Stimulated activated CD4-positive, alpha-beta T cell treated with anti-CD3 and anti-CD28 coated beads, Interleukin-15, amount 100 ng/mL, for 48 hours (primary cell): ENCODE measurements around the gene DUSP23.

Experiments used
- DNase-seq, 2 donors: peaks; one replicate each; pipeline ENCODE4 v3.0.0-alpha.2; 2020; ENCODE audit warnings: low read depth in 2 of 2

Gene DUSP23

DNA sequence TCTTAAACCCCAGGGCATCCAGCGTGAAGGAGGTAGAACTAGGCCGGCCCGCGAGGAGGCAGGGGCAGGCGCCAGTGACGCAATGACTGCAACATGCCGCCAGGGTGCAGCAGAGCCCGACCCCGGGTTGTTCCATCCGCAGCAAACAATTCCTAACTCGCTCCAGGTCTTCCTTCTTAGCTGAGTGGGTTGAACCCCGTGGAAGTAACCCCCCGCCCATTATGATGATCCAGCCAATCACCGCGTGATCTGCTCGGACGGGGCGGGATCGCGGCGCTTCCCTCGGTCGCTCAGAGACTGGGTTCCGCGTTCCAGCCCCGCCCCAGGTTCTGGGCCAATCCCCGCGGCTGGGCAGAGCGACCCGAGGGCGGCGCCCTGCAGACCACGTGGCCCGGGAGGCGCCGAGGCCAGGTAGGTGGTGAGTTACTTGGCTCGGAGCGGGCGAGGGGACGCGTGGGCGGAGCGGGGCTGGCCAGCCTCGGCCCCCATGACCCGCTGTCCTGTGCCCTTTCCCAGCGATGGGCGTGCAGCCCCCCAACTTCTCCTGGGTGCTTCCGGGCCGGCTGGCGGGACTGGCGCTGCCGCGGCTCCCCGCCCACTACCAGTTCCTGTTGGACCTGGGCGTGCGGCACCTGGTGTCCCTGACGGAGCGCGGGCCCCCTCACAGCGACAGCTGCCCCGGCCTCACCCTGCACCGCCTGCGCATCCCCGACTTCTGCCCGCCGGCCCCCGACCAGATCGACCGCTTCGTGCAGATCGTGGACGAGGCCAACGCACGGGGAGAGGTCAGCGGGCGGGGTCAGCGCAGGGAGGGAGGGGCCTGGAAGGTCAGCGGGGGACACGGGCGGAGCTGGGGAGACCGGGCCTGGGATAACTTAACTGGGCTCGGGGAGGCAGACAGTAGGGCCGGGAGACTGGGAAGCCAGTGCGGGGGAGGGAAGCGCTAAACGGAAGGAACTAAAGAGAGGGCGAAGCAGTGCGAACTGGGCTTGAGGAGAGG is at the start of gene DUSP23:
Gene DUSP23 (plus strand): TSS at position 380 of the 1,000 bp plus-strand sequence. CDS start 139 bp downstream, at position 519.
- peak; percentile 91 to 93 for DNase-seq

DNA sequence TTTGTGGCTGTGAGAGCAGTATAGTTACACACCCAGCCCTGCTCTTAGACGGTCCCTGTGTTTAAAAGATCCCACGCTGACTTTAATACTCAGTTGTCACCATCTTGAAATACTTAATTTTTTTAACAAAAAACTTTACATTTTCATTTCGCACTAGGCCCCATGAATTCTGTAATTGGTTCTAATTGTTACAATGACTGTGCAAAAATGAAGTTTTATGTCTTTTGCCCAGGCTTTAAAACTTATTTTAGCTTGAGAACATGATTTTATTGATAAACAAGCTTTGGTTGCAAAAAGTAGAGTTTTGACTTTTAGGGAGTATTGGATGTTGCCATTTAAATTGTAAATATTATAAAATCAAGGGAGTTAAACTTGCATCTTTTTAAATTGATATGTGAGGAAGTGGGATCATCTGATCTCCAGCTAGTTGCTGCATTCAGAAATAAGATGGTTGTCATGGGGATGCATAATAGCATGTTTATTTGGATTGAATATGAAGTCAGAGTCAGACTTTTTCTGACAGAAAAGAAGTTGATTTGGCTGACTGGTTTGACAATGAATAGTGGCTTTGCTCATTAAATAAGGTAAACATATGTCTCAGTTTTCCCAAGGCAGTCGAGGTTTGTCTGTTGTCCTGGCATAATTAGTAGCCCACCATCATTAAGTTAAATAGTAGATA is 43.4 kb upstream of the DUSP23 start:
- no peak for DNase-seq

DNA sequence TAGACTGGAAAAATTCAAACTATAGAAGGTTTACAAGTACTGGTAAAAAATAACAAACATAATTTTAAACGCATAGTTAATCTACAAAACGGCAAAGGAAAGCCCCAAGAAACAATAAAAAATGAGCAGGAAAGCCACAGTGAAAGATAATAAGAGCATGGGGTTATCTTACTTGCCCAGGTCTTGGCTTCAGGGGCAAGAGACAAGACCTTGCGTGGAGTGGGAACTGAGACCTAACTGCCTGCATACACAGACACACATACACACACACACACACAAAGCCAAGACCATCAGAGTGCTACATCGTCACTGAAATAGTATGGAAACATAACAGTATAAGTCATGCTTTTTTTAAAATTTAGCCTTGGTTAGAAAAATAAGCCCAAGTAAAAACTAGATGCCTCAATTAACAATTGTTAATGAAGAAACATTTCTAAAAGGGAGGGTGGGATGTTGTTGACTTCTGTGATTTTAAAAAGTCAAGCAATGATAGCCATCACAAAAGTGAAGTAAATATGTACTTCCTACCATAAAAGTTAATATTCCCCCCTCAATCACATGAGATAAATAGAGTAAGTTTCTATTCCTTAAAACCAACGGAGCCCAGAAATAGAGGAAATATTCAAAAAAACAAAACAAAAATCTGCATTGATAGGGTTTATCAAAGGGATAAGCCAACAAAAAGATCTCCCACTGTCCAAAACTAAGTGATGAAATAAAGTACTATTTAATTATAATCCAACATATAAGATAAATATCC is 36.9 kb upstream of the DUSP23 start:
- no peak for DNase-seq

DNA sequence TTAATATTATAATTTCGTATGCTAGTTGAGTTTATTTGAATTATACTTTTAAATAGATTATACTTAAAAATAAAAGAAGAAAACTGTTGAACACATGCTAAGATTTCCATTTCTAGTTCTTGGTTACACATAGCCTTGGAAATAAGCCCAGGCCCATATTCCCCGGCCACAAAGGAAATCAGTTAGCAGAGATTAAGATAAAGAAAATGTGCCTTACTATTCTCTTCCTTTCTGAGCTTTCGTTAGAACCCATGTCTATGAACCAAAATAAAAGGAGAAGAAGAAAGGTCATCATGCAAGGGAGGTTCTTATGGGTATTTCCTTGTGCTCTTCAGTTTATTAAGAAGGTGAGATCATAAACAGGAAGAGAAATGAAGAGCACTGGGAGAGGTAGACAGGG is 34.1 kb upstream of the DUSP23 start:
- DNase-seq: no peak

DNA sequence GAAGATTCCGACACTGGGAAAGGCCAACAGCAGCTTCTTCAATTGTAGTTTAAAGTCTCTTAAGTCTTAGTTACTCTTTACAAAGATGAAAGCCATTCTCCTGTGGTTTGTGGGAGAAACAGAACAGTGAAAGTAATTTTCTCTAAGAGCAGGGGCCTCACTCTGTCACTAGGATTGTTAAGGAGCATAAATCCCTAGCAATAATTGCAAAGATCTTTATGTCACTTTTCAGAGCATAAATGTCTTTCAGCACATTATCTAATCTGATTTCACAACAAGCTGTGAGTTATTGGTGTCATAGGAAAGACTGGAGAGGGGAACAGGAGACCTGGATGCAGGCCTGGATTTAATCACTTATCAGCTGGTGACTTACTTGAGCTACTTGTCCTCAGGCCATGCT is 32.4 kb upstream of the DUSP23 start:
- no peak for DNase-seq

DNA sequence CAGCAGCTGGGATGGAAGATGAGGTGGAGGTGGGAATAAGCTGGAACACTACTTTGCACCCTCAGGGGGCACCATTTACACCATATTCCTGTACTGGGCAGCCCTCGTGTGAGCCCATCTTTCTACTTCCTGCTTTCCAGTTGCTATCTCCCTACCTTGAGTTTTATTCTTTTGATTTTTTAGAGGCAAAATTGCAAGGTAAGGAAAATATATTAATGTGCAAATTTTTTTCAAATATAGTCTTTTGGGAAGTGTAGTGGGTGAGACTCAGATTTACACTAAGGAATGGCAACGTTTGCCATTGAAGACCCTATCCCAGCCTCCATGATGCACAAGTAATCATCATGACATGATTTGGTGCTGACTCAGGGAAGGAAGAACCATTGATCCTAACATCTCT is 31.1 kb upstream of the DUSP23 start:
- no peak for DNase-seq

DNA sequence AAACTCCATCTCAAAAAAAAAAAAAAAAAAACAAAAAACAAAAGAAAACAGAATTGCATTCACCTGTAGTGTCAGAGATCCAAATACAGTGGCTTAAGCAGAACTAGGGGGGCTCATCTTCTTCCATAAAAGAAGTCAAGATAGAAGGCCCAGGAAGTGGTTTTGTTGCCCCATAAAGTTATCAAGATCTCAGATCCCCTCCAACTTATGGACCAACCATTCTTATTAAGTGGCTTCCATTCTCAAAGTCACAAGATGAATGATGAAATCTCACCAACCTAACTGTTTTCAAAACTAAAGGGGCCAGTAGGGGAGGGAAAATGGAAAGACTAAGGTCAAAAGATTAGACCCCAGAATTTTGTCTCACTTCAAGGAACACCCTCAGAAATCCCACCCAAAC is 30.1 kb upstream of the DUSP23 start:
- no peak for DNase-seq

DNA sequence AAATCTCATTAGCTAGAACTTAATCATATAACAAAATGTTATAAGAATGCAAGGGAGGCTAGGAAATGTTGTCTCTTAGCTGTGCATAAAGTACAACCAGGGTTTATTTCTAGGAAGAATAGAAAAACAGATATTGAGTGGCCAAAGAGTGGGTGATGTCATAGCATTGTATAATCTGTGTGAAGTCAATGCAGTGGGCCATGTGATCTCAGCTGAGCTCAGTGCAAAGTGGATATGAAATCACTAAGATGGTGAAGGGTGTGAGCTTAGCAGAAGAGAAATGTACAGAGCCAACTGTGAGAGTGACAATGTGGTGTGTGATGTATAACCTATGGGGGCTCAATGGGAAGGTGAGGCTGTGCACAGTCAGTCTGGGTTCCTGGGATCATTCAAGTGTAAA is 29.7 kb upstream of the DUSP23 start:
- no peak for DNase-seq

DNA sequence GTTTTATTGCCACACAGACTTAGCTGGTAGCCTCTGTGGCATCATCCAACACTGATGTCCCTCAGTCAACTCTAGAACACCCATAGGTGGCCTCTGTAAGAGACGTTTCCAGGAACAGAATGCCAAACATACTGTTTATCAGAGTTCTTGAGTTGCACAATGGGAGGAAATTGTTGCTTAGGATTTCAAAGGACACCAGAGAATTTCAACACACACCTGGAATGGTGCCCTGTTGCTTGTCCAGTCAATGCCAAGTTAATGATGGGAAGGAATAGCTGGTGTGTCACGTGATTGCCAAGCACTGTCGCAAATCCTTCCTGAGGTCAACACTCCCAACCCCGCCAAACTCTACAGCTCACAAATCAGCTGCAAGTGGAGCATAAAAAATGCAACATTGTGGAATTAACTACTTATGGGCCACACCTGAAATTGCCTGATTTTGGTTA is 28.6 kb upstream of the DUSP23 start:
- no peak for DNase-seq

DNA sequence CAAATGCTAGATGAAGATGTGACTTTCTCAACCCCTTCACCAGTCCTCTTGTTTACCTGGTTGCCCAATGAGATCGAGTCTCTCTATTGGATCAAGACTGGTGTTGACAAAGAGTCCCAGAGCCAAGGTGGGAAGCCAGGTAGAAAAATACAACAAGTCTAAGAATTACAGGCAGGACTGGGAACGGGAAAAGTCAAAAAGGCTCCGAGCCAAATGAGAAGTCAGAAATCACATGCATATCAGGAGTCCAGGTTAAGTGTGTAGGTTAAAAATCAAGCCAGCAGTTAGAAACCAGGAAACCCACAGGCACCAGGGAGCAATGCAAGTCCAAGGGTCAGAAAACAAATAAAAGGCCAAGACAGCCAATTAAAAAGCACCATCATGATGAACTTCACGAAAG is 27.4 kb upstream of the DUSP23 start:
- no peak for DNase-seq

DNA sequence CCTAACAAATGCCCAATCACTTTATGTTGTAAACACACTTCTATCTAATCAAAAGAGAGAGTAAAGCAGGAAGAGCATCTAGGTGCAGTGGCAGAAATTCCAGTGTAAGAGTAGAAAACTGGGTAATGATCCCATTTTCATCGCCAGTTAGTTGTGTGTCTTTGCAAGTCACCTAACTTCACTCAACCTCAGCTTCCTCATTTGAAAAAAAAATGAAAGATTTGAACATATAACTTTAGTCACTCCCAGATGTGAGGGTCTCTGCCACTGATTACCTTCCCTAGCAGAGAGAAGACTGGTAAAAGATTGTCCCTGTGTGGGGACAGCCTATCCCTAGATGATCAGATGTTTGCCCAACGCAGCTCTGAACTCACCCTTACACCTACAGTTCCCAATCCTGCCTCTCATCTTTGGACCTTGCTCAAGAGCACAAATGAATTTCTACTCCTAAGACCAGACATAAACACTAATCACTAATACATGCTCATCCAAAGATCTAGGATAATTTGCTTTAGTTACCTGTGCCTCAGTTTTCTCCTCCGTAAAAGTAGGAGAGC is 25.2 kb upstream of the DUSP23 start:
- DNase-seq: no peak

DNA sequence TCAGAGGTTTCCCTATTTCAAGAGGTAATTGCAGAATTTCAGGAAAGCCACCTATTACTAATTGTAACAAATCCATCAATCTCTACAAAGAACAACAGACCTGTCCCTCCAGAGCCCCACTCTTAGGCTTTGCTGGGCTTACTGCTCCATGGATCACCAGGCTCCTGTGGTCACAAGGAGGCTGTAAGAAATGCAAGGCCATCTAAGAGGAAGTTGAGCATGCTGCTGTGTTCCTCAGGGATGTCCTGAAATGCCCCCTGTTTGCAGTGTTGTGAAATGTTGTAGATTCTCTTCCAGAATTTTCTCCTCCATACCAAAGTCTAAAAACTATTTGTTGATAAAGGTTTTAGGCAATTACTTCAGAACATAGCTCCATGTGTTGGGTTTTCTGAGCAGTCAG is 24.4 kb upstream of the DUSP23 start:
- DNase-seq: no peak

DNA sequence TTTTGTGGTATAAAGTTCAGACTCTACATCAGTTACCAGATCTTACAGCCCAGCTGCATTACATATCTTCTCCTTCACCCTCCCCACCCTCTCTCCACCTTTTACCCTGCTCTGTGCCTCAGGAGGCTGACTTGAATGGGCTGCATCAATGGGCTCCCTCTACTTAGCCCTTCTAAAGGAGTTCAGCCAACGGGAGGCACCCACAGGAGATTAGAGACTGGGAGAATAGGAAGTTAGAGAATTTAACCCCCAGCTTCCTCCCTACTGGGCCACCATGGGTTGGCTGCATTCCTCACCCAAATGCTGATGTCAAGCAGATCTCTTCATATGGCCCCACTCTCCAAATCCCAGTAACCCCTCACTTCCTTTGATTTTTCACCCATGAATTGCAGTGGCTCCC is 17.1 kb upstream of the DUSP23 start:
- DNase-seq: no peak

DNA sequence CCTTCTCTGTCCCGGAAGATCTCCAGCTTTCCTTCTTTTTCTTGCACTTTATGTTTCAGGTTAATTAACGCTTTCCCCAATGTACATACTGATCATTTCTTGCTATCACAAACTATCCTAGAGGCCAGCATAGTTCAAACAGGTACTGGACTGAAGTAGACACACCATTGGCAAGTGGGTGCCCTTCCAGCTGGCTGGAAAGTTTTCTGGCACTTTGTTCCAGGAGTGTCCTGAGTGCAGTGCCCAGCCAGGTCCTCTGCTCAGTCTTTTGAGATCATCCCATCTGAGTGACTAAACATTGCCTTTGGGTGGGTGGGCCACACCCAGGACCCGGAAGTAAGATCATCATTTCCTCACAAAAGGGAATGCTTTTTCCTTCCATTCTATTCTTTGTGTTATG is 15.0 kb upstream of the DUSP23 start:
- no peak for DNase-seq

DNA sequence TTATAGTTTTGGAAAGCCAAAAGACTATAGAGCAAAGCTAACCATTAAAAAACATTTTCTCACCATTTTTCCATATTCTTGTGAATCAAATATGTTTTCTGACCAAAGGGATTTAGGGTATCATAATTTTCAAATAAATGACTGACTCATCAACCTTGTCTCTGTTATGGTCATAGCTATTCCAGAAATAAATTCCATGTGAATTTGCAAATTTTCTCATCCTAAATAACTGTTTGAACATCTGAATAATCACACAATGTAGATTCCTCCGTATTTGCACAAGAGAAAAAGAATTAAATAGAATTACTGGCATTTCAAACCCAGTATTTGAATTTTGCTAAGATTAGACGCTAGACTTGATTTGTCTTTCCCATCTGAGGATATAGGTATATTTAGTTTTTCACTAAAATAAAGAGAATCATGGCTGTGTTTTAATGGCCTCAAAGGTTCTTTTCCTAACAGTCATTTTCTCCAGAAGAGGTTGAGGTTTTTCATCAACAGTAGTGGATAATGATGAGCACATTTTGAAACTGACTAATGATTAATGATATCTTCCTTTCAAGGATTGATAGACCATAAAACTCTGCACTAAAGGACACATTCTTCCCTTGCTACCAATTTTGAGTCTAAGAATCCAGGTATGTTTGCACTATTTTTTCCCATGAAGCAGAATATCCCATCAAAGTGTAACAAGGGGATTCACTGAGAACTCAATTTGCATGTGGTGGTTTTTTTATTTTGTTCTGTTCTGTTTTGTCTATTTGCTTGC is 9.5 kb upstream of the DUSP23 start:
- no peak for DNase-seq

DNA sequence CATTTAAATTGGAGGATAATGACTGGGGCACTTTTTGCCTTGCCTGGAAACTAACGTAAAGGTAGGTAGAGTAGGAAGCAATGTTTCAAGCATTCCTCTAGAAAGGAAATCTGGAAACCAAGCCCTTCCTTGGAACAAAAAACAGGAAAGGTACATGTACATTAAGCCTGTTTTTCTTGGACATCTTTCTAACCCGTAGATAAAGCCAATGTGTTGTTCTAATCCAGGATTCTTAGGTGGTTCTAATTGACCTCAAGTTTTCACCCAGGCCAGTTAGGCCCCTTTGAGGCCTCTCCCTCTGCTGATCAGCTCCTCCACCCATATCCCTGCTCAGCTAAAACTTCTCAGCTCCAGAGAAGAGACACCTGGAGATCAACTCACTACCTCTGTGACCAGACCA is 6.3 kb upstream of the DUSP23 start:
- DNase-seq: no peak

DNA sequence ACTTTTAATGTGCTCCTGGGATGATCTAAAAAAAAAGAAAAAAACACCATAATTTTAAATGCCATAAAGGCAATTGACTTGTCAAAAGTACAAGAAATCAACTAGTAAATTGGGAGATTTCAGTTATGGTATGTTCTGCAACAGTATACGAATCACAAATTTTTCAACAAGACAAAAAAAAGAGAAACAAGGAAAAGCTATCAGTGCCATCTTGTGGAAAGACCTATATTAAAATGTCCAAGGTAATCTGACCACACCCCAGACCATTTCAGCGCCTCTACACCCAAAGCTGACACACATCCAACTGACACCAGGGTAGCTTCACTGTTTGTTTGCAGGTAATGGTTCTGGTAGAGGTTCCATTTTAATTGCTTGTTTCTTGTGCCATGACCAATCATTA is 5.0 kb upstream of the DUSP23 start:
- no peak for DNase-seq

DNA sequence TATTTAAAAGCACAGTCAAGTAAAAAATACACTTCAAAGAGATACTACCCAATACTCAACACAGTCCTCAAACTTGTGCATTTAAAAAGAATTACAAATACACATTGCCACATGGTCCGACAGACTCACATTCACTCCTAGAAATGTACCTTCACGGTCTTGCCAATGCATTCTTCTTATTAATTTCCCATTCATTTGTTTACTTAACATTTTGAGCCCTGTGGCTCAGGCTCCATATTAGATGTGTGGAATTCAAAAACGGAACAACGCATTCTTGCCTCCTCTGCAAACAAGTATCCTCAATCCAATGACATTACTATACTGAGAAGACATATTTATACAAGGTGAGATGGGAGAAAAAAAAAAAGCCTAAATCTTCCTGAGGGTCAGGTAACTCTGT is 2.5 kb upstream of the DUSP23 start:
- no peak for DNase-seq

DNA sequence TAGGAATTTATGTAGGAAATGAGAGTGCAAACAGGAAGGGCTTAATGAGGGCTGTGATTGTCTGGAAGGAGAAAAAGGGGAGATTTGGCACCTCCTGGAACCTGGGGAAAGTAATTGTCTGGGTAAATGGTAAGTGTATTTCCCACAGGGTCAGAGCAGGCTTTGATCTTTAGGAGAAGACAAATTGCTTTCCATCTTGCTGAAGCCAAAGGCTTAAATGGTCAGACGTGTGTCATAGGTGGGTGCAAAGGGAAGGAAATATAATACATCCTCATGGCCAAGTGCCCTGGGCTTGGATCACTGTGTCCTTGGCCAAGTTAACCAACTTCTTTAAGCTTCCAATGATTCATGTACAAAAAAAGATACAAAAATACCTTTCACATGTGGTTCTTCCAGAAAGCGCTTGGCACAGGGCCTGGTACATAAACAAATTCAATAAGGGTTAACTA is 1.3 kb upstream of the DUSP23 start:
- no peak for DNase-seq

DNA sequence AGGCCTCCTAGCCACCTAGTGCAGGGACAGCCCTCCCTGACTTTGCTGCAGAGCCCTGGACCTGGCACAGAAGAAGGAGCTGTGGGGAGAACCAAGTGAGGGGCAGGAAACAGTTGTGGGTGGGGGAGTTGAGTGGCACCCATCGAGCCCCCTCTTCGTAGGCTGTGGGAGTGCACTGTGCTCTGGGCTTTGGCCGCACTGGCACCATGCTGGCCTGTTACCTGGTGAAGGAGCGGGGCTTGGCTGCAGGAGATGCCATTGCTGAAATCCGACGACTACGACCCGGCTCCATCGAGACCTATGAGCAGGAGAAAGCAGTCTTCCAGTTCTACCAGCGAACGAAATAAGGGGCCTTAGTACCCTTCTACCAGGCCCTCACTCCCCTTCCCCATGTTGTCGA is 1.2 kb downstream of the DUSP23 start:
- DNase-seq: no peak

DNA sequence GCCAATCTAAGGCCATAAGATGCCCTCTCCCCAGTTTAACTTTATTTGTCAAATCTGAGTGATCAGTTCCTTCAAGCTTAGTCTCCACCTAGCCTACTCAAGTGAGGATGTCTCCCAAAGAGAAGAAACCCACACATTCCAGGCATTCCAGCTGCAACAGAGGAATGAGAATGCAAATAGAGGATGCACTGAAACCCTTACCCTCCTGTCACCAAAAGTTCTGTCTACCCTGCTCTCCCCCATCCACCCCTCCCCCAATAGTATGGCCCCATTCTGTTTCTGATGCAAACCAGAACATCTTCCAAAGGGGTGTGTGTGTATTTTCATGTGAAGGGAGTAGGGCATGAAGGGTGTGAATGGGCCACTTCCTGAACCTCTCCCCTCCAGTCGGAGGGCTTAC is 3.0 kb downstream of the DUSP23 start:
- no peak for DNase-seq
